Liver (tissue), 3 donors: ENCODE measurements around the gene SP100.

ENCODE experiments used
- CTCF ChIP-seq: fragments of 150-350 bp; IDR thresholded peaks from 2 replicates; pipeline ENCODE4 v1.5.1; 2017; ENCODE audit warnings: improper control_type of control experiment, low read depth, low read length; ENCODE audit not compliant: missing input control
- FOXA1 ChIP-seq: IDR thresholded peaks from 2 replicates; pipeline ENCODE4 v1.6.1; 2016; ENCODE audit warnings: antibody characterized with exemption
- JUND ChIP-seq, 2 donors: IDR thresholded peaks; 2 replicates each; pipeline ENCODE4 v1.6.1; 2016; ENCODE audit warnings: antibody characterized with exemption in 2 of 2
- RAD21 ChIP-seq, 2 donors: IDR thresholded peaks; 2 replicates each; pipeline ENCODE4 v1.6.1; 2016; ENCODE audit warnings: antibody characterized with exemption in 2 of 2, mild to moderate bottlenecking in 2 of 2
- REST ChIP-seq: IDR thresholded peaks from 2 replicates; pipeline ENCODE4 v1.6.1; 2016; ENCODE audit warnings: antibody characterized with exemption, mild to moderate bottlenecking
- RXRA ChIP-seq, 2 donors: IDR thresholded peaks; 2 replicates each; pipeline ENCODE4 v1.6.1; 2017 to 2018; ENCODE audit warnings: antibody characterized with exemption in 2 of 2, mild to moderate bottlenecking in 1 of 2
- TAF1 ChIP-seq: conservative IDR thresholded peaks from 2 replicates; pipeline ENCODE4 v1.6.1; 2016; ENCODE audit warnings: antibody characterized with exemption, mild to moderate bottlenecking
- YY1 ChIP-seq: IDR thresholded peaks from 2 replicates; pipeline ENCODE4 v1.6.1; 2016; ENCODE audit warnings: antibody characterized with exemption, mild to moderate bottlenecking
- ZBTB33 ChIP-seq: IDR thresholded peaks from 2 replicates; pipeline ENCODE4 v1.6.1; 2016; ENCODE audit warnings: antibody characterized with exemption
- TF ChIP-seq, protein P1 (sequence below): IDR thresholded peaks from 2 replicates; pipeline ENCODE4 v1.6.1; 2016; ENCODE audit warnings: antibody characterized with exemption
- donor health status: healthy.
- donor health status: healthy.

DNA sequence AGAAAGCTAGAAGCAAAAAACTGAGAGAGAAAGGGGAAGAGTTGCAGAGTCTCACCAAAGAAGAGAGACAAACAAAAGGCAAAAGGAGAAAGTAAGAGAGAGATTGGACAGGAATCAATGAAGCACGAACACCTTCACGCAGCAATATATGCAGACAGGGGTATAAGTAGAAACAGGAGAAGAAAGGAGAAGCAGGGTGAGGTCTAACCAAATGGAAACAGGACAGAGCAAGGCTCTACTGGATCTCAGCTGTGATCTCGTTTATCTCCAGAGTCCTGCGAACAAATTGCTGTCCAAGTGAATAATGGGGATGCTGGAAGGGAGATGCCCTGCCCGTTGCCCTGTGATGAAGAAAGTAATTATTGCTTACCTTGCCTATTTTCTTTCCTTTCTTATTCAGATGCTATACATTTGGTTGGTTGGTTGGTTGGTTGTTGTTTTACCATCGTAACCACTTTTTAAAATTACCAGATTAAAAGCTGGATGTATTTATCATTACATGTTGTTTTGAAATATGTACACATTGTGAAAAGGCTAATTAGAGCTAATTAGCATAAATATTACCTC is 34.0 kb downstream of the SP100 start:
- TF ChIP-seq CTCF (no peak), JUND (IDR thresholded peaks at IDR 0.05) (no peak), ZBTB33 (no peak), TAF1 (no peak), RAD21 (IDR thresholded peaks at IDR 0.05) (no peak), FOXA1 (no peak), YY1 (no peak), REST (no peak), RXRA (IDR thresholded peaks at IDR 0.05) (no peak)
- TF ChIP-seq, protein P1, sequence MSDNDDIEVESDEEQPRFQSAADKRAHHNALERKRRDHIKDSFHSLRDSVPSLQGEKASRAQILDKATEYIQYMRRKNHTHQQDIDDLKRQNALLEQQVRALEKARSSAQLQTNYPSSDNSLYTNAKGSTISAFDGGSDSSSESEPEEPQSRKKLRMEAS, result no peak
